Measurements from ENCODE around the gene MTCL1. TPM values are rescaled to one million over a fixed set of nuclear protein-coding genes. Genes with fewer than 3 reads are reported as not detected.

MTCL1 gene
- total RNA-seq, 1 experiment from 2014 or later, result 22.7 TPM

- H3K27me3 ChIP-seq (ENCODE audit: insufficient read depth, low read length), result no peaks in the 10 kb centered on the region
- H3K27ac ChIP-seq (ENCODE audit: low read depth, low read length), result no peak overlapping the region
- POLR2A ChIA-PET, result no interaction called here
- 0 out of 2 replicates have a peak, but pooled peaks cover 3% of the 10 kb centered on the region for H3K9me2 ChIP-seq (ENCODE audit: insufficient read depth)
- H4K20me1 ChIP-seq (ENCODE audit: insufficient read depth), result no peaks in the 10 kb centered on the region
- intact Hi-C loops (cut with micrococcal nuclease), result no loop called here
- H3K79me2 ChIP-seq (ENCODE audit: insufficient read depth, low read length), result no peaks in the 10 kb centered on the region
- RAD21 ChIA-PET (ENCODE audit: low non-redundant PET in 1 of 2, low total read pairs in 2 of 2, uncharacterized antibody in 2 of 2, unreplicated experiment in 2 of 2), result no interaction called here
- H3K36me3 ChIP-seq (ENCODE audit: control insufficient read depth in 1 of 2, insufficient read depth in 2 of 2, low read length in 2 of 2), result no peaks in the 10 kb centered on the region
- no peak overlapping the region for H2AFZ ChIP-seq (ENCODE audit: low read depth, low read length, poor library complexity, severe bottlenecking)
- TF ChIP-seq POLR2A (IDR thresholded peaks at IDR 0.05; ENCODE audit: borderline replicate concordance, extremely low read depth, insufficient read depth, insufficient read length) (no peak), EZH2 (IDR thresholded peaks at IDR 0.05) (no peak), FOSL1 (IDR thresholded peaks at IDR 0.05; ENCODE audit: low read depth) (no peak), TCF7L2 (IDR thresholded peaks at IDR 0.05; ENCODE audit: borderline replicate concordance, extremely low read depth, insufficient read depth, insufficient read length) (no peak), ATF3 (IDR thresholded peaks at IDR 0.05) (no peak)
- TF ChIP-seq, protein P1, sequence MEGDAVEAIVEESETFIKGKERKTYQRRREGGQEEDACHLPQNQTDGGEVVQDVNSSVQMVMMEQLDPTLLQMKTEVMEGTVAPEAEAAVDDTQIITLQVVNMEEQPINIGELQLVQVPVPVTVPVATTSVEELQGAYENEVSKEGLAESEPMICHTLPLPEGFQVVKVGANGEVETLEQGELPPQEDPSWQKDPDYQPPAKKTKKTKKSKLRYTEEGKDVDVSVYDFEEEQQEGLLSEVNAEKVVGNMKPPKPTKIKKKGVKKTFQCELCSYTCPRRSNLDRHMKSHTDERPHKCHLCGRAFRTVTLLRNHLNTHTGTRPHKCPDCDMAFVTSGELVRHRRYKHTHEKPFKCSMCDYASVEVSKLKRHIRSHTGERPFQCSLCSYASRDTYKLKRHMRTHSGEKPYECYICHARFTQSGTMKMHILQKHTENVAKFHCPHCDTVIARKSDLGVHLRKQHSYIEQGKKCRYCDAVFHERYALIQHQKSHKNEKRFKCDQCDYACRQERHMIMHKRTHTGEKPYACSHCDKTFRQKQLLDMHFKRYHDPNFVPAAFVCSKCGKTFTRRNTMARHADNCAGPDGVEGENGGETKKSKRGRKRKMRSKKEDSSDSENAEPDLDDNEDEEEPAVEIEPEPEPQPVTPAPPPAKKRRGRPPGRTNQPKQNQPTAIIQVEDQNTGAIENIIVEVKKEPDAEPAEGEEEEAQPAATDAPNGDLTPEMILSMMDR (IDR thresholded peaks at IDR 0.05 in 2 of 3, conservative IDR thresholded peaks at IDR 0.05 in 1 of 3; ENCODE audit: borderline replicate concordance in 1 of 3, insufficient read depth in 1 of 3, low read depth in 2 of 3, low read length in 2 of 3), result no peak
- TF ChIP-seq, protein P2, sequence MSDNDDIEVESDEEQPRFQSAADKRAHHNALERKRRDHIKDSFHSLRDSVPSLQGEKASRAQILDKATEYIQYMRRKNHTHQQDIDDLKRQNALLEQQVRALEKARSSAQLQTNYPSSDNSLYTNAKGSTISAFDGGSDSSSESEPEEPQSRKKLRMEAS (IDR thresholded peaks at IDR 0.05), result no peak
- H3K4me1 ChIP-seq (ENCODE audit: control insufficient read depth in 1 of 2, insufficient read depth in 2 of 2, low read length in 2 of 2), result no peaks in the 10 kb centered on the region
- no TSS peak for BruUV-seq (replicated peaks)
- H3K4me3 ChIP-seq (replicated peaks in 1 of 2; ENCODE audit: low read depth in 1 of 2, low read length in 2 of 2), result no peak overlapping the region
- H3K9me3 ChIP-seq (ENCODE audit: control insufficient read depth in 1 of 2, insufficient read depth in 1 of 2, low read depth in 1 of 2, low read length in 2 of 2), result no peaks in the 10 kb centered on the region
- ATAC-seq, result no peak
- H3K9ac ChIP-seq (ENCODE audit: low read length), result no peak overlapping the region
- CTCF ChIA-PET, result no interaction called here
- no peak for DNase-seq (ENCODE audit: low read depth, low spot score)
- no peak overlapping the region for H3K4me2 ChIP-seq (ENCODE audit: low read length)
Measured at GRCh38 chr18:8871489-8871888, 166.1 kb downstream of the MTCL1 start.

DNA sequence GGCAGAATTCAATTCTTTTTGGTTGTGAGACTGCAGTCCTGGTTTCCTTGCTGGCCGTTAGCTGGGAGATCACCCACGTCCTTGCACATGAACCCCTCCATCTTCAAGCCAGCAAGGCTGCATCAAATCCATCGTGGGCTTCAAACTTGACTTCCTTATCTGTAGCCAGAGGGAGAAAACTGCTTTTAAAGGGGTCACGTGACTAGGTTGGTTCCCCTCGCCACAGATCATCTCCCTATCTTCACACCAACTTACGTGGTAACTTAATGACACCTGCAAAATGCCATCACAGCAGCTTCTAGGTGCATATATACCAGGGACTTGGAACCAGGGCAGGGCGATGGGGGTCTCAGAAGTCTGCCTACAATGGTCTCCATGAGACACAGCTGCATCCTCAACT, 169.5 kb downstream of the MTCL1 start:
- Histone ChIP-seq H3K9ac (ENCODE audit: low read length) (no peak overlapping the region), H3K4me3 (replicated peaks in 1 of 2; ENCODE audit: low read depth in 1 of 2, low read length in 2 of 2) (no peak overlapping the region), H3K27ac (ENCODE audit: low read depth, low read length) (no peak overlapping the region), H3K9me3 (ENCODE audit: control insufficient read depth in 1 of 2, insufficient read depth in 1 of 2, low read depth in 1 of 2, low read length in 2 of 2) (no peaks in the 10 kb centered on the region), H3K4me2 (ENCODE audit: low read length) (no peak overlapping the region), H3K4me1 (ENCODE audit: control insufficient read depth in 1 of 2, insufficient read depth in 2 of 2, low read length in 2 of 2) (no peaks in the 10 kb centered on the region), H3K79me2 (ENCODE audit: insufficient read depth, low read length) (no peaks in the 10 kb centered on the region), H3K27me3 (ENCODE audit: insufficient read depth, low read length) (no peaks in the 10 kb centered on the region), H3K36me3 (ENCODE audit: control insufficient read depth in 1 of 2, insufficient read depth in 2 of 2, low read length in 2 of 2) (no peaks in the 10 kb centered on the region), H4K20me1 (ENCODE audit: insufficient read depth) (no peaks in the 10 kb centered on the region), H2AFZ (ENCODE audit: low read depth, low read length, poor library complexity, severe bottlenecking) (no peak overlapping the region), H3K9me2 (ENCODE audit: insufficient read depth) (0 out of 2 replicates have a peak, but pooled peaks cover 3% of the 10 kb centered on the region)
- ATAC-seq (no peak), DNase-seq (ENCODE audit: low read depth, low spot score) (no peak)
- RAD21 ChIA-PET (ENCODE audit: low non-redundant PET in 1 of 2, low total read pairs in 2 of 2, uncharacterized antibody in 2 of 2, unreplicated experiment in 2 of 2), result no interaction called here
- POLR2A ChIA-PET, result interaction anchor here (0.7 kb wide), 1 partner anchor 38 kb away, joined by 5 read pairs; no protein-coding TSS in a partner anchor
- CTCF ChIA-PET, result no interaction called here
- no TSS peak for BruUV-seq (replicated peaks)
- no peak for TF ChIP-seq SIN3A (IDR thresholded peaks at IDR 0.05; ENCODE audit: low read depth)
- TF ChIP-seq TCF7L2 (IDR thresholded peaks at IDR 0.05; ENCODE audit: borderline replicate concordance, extremely low read depth, insufficient read depth, insufficient read length), result no peak
- no peak for TF ChIP-seq YY1 (IDR thresholded peaks at IDR 0.05; ENCODE audit: extremely low read depth, insufficient replicate concordance, low read depth, low read length)
- TF ChIP-seq EGR1 (IDR thresholded peaks at IDR 0.05; ENCODE audit: low read depth), result no peak
- TF ChIP-seq, protein P3, sequence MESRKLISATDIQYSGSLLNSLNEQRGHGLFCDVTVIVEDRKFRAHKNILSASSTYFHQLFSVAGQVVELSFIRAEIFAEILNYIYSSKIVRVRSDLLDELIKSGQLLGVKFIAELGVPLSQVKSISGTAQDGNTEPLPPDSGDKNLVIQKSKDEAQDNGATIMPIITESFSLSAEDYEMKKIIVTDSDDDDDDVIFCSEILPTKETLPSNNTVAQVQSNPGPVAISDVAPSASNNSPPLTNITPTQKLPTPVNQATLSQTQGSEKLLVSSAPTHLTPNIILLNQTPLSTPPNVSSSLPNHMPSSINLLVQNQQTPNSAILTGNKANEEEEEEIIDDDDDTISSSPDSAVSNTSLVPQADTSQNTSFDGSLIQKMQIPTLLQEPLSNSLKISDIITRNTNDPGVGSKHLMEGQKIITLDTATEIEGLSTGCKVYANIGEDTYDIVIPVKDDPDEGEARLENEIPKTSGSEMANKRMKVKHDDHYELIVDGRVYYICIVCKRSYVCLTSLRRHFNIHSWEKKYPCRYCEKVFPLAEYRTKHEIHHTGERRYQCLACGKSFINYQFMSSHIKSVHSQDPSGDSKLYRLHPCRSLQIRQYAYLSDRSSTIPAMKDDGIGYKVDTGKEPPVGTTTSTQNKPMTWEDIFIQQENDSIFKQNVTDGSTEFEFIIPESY (IDR thresholded peaks at IDR 0.05; ENCODE audit: extremely low read depth, insufficient replicate concordance, low read length), result no peak
- no peak for TF ChIP-seq POLR2A (IDR thresholded peaks at IDR 0.05; ENCODE audit: borderline replicate concordance, extremely low read depth, insufficient read depth, insufficient read length)
- no peak for TF ChIP-seq EZH2 (IDR thresholded peaks at IDR 0.05)
- intact Hi-C loops (cut with micrococcal nuclease), result no loop called here

All from HCT116 (cell line).